ENCODE data around the gene COPG2. TPM values are rescaled to one million over a fixed set of nuclear protein-coding genes. Genes with fewer than 3 reads are reported as not detected.
A peak's percentile ranks its signal among the peaks of the same experiment; 100 is the strongest.
"Not testable (repeated sequence)": the region's sequence is repeated elsewhere in the genome, so short reads cannot be mapped to it uniquely, and the experiment has no call there.

Gene COPG2
- total and polyA plus RNA-seq, 2 donors (not counting 1 experiment from before 2014, with no cell fraction given) = 47.8 to 52.4 TPM

- no peaks in the 10 kb centered on the region for H3K27me3 ChIP-seq (ENCODE audit: control insufficient read depth, insufficient read depth, low read length)
- H2AFZ ChIP-seq (ENCODE audit: low read length) = no peak overlapping the region
- H3K9me3 ChIP-seq (ENCODE audit: control insufficient read depth, insufficient read depth, low read depth, low read length) = no peaks in the 10 kb centered on the region
- no peak overlapping the region for H3K4me2 ChIP-seq (ENCODE audit: extremely low read depth, insufficient read depth, low read length)
- H3K27ac ChIP-seq (ENCODE audit: insufficient read depth, low read length) = no peak overlapping the region
- H3K79me2 ChIP-seq (ENCODE audit: control insufficient read depth, insufficient read depth, low read length) = no peaks in the 10 kb centered on the region
- H3K36me3 ChIP-seq (ENCODE audit: control insufficient read depth, insufficient read depth, low read length) = peaks cover 5% of the 10 kb centered on the region
- H4K20me1 ChIP-seq (ENCODE audit: control insufficient read depth, extremely low read depth, insufficient read depth, low read length) = no peaks in the 10 kb centered on the region
- TF ChIP-seq CTCF (conservative IDR thresholded peaks at IDR 0.05 in 1 of 2, IDR thresholded peaks at IDR 0.05 in 1 of 2; ENCODE audit: low read depth in 1 of 2, low read length in 2 of 2) = no peak
- TF ChIP-seq EZH2 (IDR thresholded peaks at IDR 0.05; ENCODE audit: low read length, missing control alignments) = no peak
- DNase-seq (ENCODE audit: low read depth in 2 of 2) = peak in 1 of 2 donors; percentile 11
- H3K4me3 ChIP-seq (replicated peaks in 1 of 4; ENCODE audit: control extremely low read depth in 1 of 4, insufficient read depth in 1 of 4, low read depth in 3 of 4, low read length in 4 of 4) = no peak overlapping the region
- no peak overlapping the region for H3K9ac ChIP-seq (ENCODE audit: insufficient read depth, low read length)
- H3K4me1 ChIP-seq (ENCODE audit: control insufficient read depth, extremely low read depth, insufficient read depth, low read length) = no peaks in the 10 kb centered on the region
Observed at GRCh38 chr7:130521258-130521951, 147.1 kb downstream of the COPG2 start.

- Histone ChIP-seq H3K4me1 (ENCODE audit: control insufficient read depth, extremely low read depth, insufficient read depth, low read length) (no peaks in the 10 kb centered on the region), H3K79me2 (ENCODE audit: control insufficient read depth, insufficient read depth, low read length) (no peaks in the 10 kb centered on the region), H4K20me1 (ENCODE audit: control insufficient read depth, extremely low read depth, insufficient read depth, low read length) (no peaks in the 10 kb centered on the region), H3K4me3 (replicated peaks in 1 of 4; ENCODE audit: control extremely low read depth in 1 of 4, insufficient read depth in 1 of 4, low read depth in 3 of 4, low read length in 4 of 4) (no peak overlapping the region), H3K9me3 (ENCODE audit: control insufficient read depth, insufficient read depth, low read depth, low read length) (no peaks in the 10 kb centered on the region), H3K4me2 (ENCODE audit: extremely low read depth, insufficient read depth, low read length) (no peak overlapping the region), H2AFZ (ENCODE audit: low read length) (no peak overlapping the region), H3K9ac (ENCODE audit: insufficient read depth, low read length) (no peak overlapping the region), H3K27me3 (ENCODE audit: control insufficient read depth, insufficient read depth, low read length) (no peaks in the 10 kb centered on the region), H3K27ac (ENCODE audit: insufficient read depth, low read length) (no peak overlapping the region), H3K36me3 (ENCODE audit: control insufficient read depth, insufficient read depth, low read length) (peaks cover 1% of the 10 kb centered on the region)
- no peak for TF ChIP-seq CTCF (conservative IDR thresholded peaks at IDR 0.05 in 1 of 2, IDR thresholded peaks at IDR 0.05 in 1 of 2; ENCODE audit: low read depth in 1 of 2, low read length in 2 of 2)
- no peak for TF ChIP-seq EZH2 (IDR thresholded peaks at IDR 0.05; ENCODE audit: low read length, missing control alignments)
- DNase-seq (ENCODE audit: low read depth in 2 of 2) = no peak
Observed at GRCh38 chr7:130515315-130516040, 153.1 kb downstream of the COPG2 start.

- no peaks in the 10 kb centered on the region for H4K20me1 ChIP-seq (ENCODE audit: control insufficient read depth, extremely low read depth, insufficient read depth, low read length)
- H3K9me3 ChIP-seq (ENCODE audit: control insufficient read depth, insufficient read depth, low read depth, low read length) = no peaks in the 10 kb centered on the region
- H3K36me3 ChIP-seq (ENCODE audit: control insufficient read depth, insufficient read depth, low read length) = peaks cover 4% of the 10 kb centered on the region
- TF ChIP-seq EZH2 (IDR thresholded peaks at IDR 0.05; ENCODE audit: low read length, missing control alignments) (no peak), CTCF (conservative IDR thresholded peaks at IDR 0.05 in 1 of 2, IDR thresholded peaks at IDR 0.05 in 1 of 2; ENCODE audit: low read depth in 1 of 2, low read length in 2 of 2) (no peak)
- no peak overlapping the region for H3K9ac ChIP-seq (ENCODE audit: insufficient read depth, low read length)
- no peak overlapping the region for H3K4me2 ChIP-seq (ENCODE audit: extremely low read depth, insufficient read depth, low read length)
- no peaks in the 10 kb centered on the region for H3K4me1 ChIP-seq (ENCODE audit: control insufficient read depth, extremely low read depth, insufficient read depth, low read length)
- H3K79me2 ChIP-seq (ENCODE audit: control insufficient read depth, insufficient read depth, low read length) = no peaks in the 10 kb centered on the region
- H2AFZ ChIP-seq (ENCODE audit: low read length) = no peak overlapping the region
- DNase-seq (ENCODE audit: low read depth in 2 of 2) = no peak
- H3K4me3 ChIP-seq (replicated peaks in 1 of 4; ENCODE audit: control extremely low read depth in 1 of 4, insufficient read depth in 1 of 4, low read depth in 3 of 4, low read length in 4 of 4) = no peak overlapping the region
- H3K27ac ChIP-seq (ENCODE audit: insufficient read depth, low read length) = no peak overlapping the region
- H3K27me3 ChIP-seq (ENCODE audit: control insufficient read depth, insufficient read depth, low read length) = no peaks in the 10 kb centered on the region
Observed at GRCh38 chr7:130513447-130513846, 155.1 kb downstream of the COPG2 start.

- H4K20me1 ChIP-seq (ENCODE audit: control insufficient read depth, extremely low read depth, insufficient read depth, low read length); H3K9me3 ChIP-seq (ENCODE audit: control insufficient read depth, insufficient read depth, low read depth, low read length): not testable (repeated sequence)
Observed at GRCh38 chr7:130512038-130512437, 156.5 kb downstream of the COPG2 start.

More at GRCh38 chr7:130512038-130512437, 156.5 kb downstream of the COPG2 start:
- H3K27me3 ChIP-seq (ENCODE audit: control insufficient read depth, insufficient read depth, low read length); H2AFZ ChIP-seq (ENCODE audit: low read length); DNase-seq (ENCODE audit: low read depth in 2 of 2); H3K4me1 ChIP-seq (ENCODE audit: control insufficient read depth, extremely low read depth, insufficient read depth, low read length); H3K4me2 ChIP-seq (ENCODE audit: extremely low read depth, insufficient read depth, low read length); H3K9ac ChIP-seq (ENCODE audit: insufficient read depth, low read length); H3K4me3 ChIP-seq (replicated peaks in 1 of 4; ENCODE audit: control extremely low read depth in 1 of 4, insufficient read depth in 1 of 4, low read depth in 3 of 4, low read length in 4 of 4); H3K36me3 ChIP-seq (ENCODE audit: control insufficient read depth, insufficient read depth, low read length); H3K79me2 ChIP-seq (ENCODE audit: control insufficient read depth, insufficient read depth, low read length); H3K27ac ChIP-seq (ENCODE audit: insufficient read depth, low read length): not testable (repeated sequence)

Measured in fibroblast of lung (primary cell).